ENCODE results near the gene BUB3.

Gene BUB3, protein sequence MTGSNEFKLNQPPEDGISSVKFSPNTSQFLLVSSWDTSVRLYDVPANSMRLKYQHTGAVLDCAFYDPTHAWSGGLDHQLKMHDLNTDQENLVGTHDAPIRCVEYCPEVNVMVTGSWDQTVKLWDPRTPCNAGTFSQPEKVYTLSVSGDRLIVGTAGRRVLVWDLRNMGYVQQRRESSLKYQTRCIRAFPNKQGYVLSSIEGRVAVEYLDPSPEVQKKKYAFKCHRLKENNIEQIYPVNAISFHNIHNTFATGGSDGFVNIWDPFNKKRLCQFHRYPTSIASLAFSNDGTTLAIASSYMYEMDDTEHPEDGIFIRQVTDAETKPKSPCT

DNA sequence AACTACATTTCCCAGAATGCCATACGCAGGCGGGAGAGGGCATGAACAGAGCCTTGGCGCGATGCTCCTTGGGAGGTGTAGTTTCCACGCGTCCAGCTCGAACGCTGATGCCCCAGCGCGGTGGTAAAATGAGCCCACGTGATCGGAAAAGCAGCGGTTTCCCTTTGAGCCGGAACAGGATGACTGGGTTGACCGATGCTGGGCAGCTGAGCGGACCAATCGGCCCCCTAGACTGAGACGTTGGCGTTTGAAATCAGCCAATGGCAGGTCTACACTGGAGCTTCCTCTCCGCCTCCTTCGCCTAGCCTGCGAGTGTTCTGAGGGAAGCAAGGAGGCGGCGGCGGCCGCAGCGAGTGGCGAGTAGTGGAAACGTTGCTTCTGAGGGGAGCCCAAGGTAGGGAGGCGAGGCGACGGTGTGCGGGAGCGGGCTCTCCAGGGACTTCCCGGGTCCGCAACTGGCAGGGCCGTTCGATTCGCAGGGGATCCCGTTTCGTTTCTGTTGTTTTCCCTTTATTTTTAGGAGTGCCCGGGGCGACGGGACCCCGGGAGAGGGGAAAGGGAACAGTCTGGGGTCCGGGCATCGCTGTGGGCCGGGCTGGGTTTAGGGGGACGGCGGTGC is at the start of gene BUB3:
TSS of gene BUB3 (plus strand) at position 311 of the 619 bp plus-strand sequence. CDS start 516 bp downstream, outside the sequence.
- DNase-seq (ENCODE audit: insufficient read length, low spot score) (peak; percentile 93), FAIRE-seq (peak; percentile 100)

DNA sequence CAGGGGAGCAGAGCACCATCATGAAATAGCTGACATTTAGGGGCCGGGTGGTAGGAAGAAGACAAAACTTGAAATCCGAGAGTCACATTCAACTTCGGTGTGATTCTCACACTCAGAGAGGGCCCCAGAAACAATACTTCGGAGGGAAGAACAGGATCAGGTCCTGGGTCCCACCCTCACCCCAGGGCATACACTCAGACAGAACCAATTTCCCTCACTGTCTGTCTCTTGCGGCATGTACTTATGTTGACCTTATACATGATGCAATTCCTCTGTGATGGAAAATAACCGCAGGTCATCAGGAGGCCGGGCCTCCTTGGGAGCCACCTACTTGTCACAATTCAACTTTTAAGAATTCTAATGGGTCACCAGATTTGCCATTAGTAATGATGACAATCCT is 44.7 kb upstream of the BUB3 start:
- FAIRE-seq (no peak), DNase-seq (ENCODE audit: insufficient read length, low spot score) (no peak)

- no peak for DNase-seq (ENCODE audit: insufficient read length, low spot score)
Observed at GRCh38 chr10:123117644-123118417, 36.4 kb upstream of the BUB3 start.

GRCh38 chr10:123119081-123119480 is 35.1 kb upstream of the BUB3 start:
- DNase-seq (ENCODE audit: insufficient read length, low spot score) (no peak), FAIRE-seq (no peak)

More at GRCh38 chr10:123117644-123118417, 36.4 kb upstream of the BUB3 start:
- FAIRE-seq, result no peak

GRCh38 chr10:123126246-123126645 is 28.0 kb upstream of the BUB3 start:
- FAIRE-seq (no peak), DNase-seq (ENCODE audit: insufficient read length, low spot score) (no peak)

DNA sequence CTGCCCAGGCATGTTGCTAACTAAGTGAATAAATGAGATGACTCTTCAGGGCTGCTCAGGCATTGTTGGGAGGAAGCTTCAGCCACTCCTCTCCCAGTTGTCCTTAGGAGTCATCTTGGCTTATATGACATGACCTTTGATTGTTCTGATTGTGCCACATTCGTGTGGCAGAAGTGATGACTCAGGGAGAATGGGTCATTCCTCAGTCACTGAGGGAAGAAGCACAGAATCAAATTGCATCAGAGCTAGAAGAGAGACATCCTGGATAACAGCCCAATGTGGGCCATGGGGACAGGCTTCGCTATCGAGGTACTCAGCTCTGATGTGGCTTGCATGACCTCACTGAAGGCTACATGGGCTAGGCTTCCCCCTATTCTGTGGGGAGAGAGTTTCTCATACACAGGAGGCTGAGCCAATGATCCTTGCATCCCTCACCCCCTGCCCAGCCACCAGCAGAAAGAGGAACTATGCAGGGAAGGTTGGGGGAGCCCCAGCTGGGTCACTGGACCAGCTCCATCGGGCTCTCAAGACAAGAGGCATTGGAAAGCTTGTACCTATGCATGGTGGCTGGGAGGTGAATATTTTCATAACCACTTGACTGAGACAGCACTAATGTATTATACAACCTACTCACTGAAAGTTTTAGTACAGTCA is 24.5 kb upstream of the BUB3 start:
- FAIRE-seq, result no peak
- no peak for DNase-seq (ENCODE audit: insufficient read length, low spot score)

DNA sequence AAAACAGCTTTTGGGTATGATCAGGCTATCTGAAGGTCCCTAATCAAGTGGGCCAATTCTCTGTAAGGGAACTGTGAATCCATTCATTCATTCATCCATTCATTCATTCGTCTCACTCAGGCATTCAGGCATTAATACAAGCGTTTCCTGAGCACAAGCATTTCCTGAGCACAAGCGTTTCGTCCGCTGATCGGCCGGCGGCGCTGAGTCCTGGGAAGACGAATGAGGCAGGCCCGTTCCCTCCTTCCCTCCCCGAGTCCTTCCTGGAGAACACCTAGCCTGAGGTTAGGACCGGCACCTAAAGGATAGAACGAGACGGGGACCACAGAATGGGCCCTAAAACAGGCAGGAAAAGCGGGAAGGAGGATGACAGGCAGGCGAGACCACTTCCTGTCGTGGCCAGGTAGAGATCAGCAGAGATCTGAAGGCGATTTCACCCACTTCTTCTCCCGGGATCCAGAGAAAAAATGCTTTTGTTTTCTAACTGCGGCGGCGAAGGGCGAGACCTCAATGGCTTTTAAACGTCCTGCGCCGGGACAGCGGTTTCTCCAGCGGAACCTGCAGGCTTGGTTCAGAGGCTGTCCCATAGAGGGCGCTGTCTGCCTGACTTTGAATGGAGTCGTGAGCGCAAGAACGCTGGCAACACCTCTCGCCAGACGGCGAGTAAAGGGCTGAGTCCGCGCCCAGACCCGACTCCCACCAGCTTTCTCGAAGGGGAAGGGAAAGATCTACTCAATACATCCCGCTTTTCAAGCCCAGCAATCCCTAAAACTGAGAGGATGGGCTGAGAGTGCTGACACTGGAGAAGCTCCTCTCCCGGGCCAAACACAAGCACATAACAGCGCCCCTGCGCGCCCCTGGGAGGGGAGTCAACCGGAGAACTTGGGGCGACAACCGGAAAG is 21.4 kb upstream of the BUB3 start:
- DNase-seq (ENCODE audit: insufficient read length, low spot score) (peak; percentile 94), FAIRE-seq (peak; percentile 98)

GRCh38 chr10:123133541-123134342 is 20.5 kb upstream of the BUB3 start:
- FAIRE-seq (no peak), DNase-seq (ENCODE audit: insufficient read length, low spot score) (no peak)

- no peak for DNase-seq (ENCODE audit: insufficient read length, low spot score)
- FAIRE-seq, result no peak
Observed at GRCh38 chr10:123134343-123134914, 19.8 kb upstream of the BUB3 start.

GRCh38 chr10:123134915-123135414 is 19.2 kb upstream of the BUB3 start:
- FAIRE-seq (no peak), DNase-seq (ENCODE audit: insufficient read length, low spot score) (no peak)

GRCh38 chr10:123135415-123136141 is 18.6 kb upstream of the BUB3 start, which contains the start of gene HMX3:
TSS of gene HMX3 (plus strand) at chr10:123135970. CDS start at chr10:123136051, 81 bp downstream.
- DNase-seq (ENCODE audit: insufficient read length, low spot score) (no peak), FAIRE-seq (peak; percentile 18)

GRCh38 chr10:123136221-123136805 is 17.9 kb upstream of the BUB3 start:
- FAIRE-seq (no peak), DNase-seq (ENCODE audit: insufficient read length, low spot score) (no peak)

DNA sequence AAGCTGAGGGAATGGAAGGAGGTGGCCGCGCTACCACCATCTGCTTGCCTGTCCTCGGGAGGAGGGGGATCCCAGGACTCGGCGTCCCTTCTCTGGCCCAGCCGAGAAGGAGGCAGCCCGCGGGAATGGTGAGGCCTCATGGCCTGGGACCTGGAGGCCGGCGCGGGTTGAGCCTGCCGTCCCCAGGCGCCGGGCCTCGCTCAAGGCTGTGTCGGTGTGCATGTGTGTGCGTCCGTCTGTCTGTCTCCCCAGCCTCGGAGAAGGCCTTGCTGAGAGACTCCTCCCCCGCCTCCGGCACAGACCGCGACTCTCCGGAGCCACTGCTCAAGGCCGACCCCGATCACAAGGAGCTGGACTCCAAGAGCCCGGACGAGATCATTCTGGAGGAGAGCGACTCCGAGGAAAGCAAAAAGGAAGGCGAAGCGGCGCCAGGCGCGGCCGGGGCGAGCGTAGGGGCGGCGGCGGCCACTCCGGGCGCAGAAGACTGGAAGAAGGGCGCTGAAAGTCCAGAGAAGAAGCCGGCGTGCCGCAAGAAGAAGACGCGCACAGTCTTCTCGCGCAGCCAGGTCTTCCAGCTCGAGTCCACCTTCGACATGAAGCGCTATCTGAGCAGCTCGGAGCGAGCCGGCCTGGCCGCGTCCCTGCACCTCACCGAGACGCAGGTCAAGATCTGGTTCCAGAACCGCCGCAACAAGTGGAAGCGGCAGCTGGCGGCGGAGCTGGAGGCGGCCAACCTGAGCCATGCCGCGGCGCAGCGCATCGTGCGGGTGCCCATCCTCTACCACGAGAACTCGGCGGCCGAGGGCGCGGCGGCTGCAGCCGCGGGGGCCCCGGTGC is 17.2 kb upstream of the BUB3 start:
- FAIRE-seq (no peak), DNase-seq (ENCODE audit: insufficient read length, low spot score) (no peak)

GRCh38 chr10:123139165-123139520 is 15.1 kb upstream of the BUB3 start:
- DNase-seq (ENCODE audit: insufficient read length, low spot score) (no peak), FAIRE-seq (no peak)

DNA sequence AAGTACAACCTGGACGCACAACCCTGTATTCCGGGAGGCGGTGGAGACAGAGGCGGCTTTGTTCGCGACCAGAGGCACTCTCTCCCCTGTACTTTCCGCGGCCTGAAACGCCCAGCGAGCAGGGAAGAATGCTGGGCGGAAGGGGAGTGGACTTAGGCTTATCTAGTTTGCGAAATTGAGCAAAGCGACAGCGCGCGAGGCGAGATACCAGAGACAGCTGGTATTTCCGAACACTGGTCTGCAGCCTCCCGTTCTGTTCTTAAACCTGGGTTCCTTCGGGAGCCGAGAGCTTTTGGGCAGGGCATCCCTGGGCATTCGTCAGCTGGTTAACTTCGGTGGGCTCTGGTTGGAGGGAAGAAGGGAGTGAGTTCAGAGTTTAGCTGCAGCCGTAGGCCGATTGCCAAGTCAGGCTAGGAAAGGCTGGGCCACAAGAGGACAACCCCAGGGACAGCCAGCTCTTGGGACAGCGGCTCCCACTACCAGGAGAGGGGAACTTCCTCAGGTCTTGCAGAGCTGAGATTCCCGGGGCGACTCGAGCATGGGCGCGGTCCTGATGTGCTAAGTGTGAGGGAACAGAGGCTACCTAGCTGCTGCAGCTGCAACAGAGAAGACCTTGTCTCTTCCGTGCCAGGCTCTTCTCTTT is 14.6 kb upstream of the BUB3 start:
- FAIRE-seq, result no peak

More for the DNA sequence above, 14.6 kb upstream of the BUB3 start:
- no peak for DNase-seq (ENCODE audit: insufficient read length, low spot score)

All from GM19239 (cell line).